LHCN-M2 (cell line): Measurements from ENCODE around the gene MRPS11. TPM values are rescaled to one million over a fixed set of nuclear protein-coding genes. Genes with fewer than 3 reads are reported as not detected.
"Not testable (repeated sequence)": the region's sequence is repeated elsewhere in the genome, so short reads cannot be mapped to it uniquely, and the experiment has no call there.

Experiments used
- DNase-seq: peaks from one replicate; pipeline ENCODE4 v3.0.0-alpha.2; 2012; ENCODE audit warnings: low read depth
- total RNA-seq: library from RNA; depleted of rRNA; stranded (reverse); fragments of >200 nt; gene quantifications from 2 replicates; pipeline ENCODE4 v1.2.3, GENCODE V29; 2014

The MRPS11 gene
- total RNA-seq, 1 experiment from 2014 or later, result 49.3 TPM

DNA sequence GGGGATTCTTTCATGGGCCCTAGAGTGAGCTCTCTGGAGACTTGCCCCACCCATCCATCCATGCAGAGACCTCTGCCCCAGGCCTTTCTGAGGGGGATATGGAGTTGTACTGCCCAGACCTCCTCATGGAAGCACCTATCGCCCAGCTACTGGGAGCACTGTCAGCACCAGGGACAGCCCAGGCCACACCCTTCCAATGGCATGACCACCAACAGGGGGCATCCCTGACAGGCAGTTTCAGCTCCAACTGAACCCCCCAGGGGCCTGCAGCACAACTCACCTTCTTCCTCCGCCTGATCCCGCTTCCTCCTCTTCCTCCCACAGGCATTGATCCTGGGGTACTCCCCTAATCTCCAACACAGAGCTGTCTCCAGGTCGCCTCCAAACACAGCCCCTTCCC lies 21.8 kb downstream of the MRPS11 start:
- DNase-seq, result no peak

- DNase-seq, result peak; percentile 8
Measured at GRCh38 chr15:88490036-88490435, 22.5 kb downstream of the MRPS11 start.

DNA sequence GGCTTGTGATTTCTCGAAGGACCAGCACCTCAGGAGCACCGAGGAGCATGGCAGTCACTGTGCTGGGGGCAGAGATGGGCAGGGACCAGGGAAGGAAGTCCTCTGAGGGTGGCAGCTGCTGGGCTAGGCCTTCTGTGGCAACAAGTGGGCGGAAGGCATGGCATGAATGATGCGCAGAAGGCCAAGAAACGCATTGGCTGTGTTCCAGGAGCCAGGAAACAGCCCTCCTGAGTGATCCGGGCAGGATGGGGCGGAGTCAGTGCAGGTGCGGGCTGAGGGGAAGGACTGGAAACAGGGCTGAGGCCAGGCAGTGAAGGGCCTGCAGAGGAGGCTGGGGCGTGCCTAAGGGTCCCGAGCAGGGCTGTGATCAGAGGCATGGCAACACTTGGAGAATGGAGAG lies 23.6 kb downstream of the MRPS11 start:
- DNase-seq, result no peak

DNA sequence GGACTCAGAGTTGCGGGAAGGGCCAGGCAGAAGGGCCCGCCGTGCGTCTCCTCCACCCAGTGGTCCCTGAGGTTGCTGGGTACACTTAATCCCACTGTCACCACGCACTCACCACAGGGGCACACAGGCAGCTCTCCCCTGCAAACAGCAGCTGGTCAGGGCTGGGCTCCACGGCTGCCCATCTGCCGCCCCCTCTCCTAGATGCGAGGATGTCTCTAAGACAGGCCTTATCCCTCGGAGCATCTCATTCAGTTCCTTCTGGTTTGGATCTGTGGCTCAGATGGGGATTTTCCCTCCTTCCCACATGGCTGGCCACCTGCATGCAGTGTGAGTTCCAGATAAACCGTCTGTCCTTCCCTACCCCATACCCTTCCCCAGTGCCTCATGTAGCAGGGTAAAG lies 26.3 kb downstream of the MRPS11 start:
- peak; percentile 46 for DNase-seq

- no peak for DNase-seq
Measured at GRCh38 chr15:88497109-88497765, 29.7 kb downstream of the MRPS11 start.

GRCh38 chr15:88498996-88499395 lies 31.5 kb downstream of the MRPS11 start:
- no peak for DNase-seq

DNA sequence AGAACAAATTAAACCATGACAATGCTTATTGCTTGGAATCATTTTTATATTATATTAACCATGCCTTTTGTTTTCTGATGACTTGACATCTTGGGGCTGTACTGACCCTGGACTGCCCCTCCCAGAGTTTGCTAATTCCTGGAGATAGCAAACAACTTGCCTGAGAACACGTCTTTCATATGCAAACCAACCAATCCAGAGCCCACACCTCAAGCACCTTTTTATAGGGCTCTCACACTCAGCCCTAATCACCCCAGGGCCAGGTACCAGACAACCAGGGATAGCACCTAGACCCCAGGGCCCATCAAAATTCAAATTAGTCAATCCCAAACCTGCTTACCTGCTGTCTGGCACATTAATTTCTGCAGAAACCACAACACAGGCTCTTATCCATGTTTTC lies 36.9 kb downstream of the MRPS11 start:
- no peak for DNase-seq

DNA sequence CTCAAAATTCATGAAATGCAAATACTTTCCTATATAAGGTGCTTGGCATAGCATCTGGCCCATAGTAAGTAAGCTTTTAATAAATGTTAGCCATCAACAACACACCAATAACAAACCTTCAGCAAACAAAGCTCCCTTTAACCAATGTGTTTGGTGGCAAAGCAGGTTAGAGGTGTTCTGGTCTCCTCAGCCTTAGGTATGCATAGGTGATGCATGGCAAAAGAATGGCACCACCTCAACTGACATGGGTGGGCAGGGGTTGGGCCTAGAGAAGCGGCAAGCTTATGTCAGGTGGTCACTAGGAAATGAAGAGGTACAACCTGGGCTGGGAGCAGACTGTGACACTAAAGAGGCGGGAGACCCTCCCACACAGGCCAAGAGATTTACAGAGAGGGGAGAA lies 38.2 kb downstream of the MRPS11 start:
- no peak for DNase-seq

DNA sequence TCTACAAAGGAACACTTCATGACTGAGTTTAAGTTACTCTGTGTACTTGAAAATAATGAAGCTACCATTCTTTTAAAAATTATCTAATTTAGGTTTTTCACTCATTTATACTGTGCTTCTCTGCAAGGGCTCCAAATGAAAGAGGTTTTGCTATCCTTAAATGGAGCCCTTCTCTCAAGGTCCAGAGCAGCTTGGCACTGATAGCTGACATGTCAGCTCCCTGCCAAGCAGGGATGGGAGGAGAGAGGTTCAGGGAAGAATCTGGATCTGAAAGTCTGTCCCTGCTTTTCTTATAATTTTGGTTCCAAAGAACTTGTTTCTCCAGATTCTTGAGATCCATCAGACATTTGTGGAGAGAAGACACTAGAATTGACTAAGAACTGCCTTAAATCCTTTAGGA lies 39.1 kb downstream of the MRPS11 start:
- no peak for DNase-seq

- DNase-seq, result no peak
Measured at GRCh38 chr15:88509321-88509720, 41.8 kb downstream of the MRPS11 start.

DNA sequence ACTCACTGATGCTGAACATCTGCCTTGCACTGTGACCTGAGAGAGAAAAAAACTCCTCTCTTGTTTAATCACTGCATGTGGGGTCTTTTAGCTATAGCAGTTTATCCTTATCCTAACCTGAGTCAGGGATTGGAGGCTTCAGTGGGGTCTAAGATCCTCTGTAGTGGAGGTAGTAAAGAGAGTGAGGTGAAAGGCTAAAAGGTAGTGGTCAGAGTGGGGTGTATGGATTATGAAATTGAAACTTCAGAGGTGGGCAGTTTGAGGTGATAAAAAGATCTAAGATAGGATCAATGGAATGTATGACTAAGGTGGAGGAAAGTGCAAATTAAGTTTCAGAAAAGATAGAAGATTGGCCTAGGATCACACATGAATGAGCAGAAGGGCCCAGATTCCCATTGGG lies 42.5 kb downstream of the MRPS11 start:
- DNase-seq, result no peak

GRCh38 chr15:88511161-88511560 lies 43.7 kb downstream of the MRPS11 start:
- no peak for DNase-seq

DNA sequence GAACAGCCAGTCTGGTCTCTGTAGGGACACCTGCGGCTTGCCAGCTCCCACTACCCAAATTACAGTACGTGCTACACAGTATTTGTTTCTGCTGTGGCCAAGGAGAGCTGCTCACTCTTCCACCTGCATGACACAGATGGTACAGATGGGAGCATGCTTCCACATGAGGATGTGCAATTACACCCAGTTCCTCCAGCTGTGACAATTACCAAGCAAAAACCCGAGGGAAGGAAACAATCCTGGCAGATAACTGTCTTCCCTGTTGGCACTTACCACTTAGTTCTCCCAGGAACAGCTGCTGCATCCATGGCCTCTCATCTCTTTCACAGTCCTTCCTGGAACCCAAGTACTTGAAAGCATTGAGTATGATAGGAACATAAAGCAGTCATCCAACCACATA lies 44.6 kb downstream of the MRPS11 start:
- DNase-seq, result no peak

- DNase-seq, result no peak
Measured at GRCh38 chr15:88512601-88513000, 45.1 kb downstream of the MRPS11 start.

DNA sequence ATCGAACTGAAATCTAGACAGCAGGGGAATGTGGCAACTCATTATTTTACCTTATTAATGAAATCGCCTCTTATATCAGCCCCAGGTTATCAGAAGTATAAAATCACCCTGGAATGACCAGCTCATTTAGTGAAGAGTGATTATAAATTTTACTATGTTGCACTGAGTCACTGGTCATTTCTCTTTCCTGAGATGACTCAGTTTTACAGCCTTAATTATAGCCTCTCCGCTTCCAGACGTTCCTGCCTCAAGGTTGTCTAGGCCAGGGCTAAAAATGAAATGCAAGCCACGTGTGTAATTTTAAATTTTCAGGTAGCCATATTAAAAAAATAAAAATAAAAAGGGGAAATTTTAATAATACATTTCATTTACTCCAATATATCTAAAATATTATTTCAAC lies 45.7 kb downstream of the MRPS11 start:
- DNase-seq, result no peak

DNA sequence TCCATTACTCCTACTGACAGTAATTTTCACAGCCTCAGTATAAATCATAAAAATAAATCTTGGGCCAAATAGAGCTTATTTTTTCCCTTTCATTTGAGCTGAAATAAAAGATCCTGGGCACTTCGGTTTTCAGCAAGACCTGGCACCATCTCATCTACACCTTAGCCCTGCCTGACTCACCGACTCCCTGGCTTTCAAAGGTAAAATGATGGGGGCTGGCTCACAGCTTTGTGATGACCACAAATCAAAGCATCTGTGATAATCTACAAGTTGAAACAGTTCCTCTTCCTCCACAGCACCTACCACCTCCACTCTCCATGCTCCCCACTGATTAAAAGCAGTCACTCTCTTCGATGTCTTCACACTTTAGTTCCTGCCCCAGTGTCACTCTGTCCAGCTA lies 51.4 kb downstream of the MRPS11 start:
- no peak for DNase-seq

DNA sequence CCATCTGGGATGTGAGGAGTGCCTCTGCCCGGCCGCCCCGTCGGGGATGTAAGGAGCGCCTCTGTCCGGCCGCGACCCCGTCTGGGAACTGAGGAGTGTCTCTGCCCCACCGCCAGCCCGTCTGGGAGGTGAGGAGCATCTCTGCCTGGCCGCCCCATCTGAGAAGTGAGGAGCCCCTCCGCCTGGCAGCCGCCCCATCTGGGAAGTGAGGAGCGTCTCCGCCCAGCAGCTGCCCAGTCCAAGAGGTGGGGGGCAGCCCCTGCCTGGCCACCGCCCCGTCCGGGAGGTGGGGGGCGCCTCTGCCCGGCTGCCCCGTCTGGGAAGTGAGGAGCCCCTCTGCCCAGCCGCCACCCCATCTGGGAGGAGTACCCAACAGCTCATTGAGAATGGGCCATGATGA lies 56.6 kb downstream of the MRPS11 start:
- DNase-seq, result not testable (repeated sequence)

- no peak for DNase-seq
Measured at GRCh38 chr15:88525418-88525817, 57.9 kb downstream of the MRPS11 start.

DNA sequence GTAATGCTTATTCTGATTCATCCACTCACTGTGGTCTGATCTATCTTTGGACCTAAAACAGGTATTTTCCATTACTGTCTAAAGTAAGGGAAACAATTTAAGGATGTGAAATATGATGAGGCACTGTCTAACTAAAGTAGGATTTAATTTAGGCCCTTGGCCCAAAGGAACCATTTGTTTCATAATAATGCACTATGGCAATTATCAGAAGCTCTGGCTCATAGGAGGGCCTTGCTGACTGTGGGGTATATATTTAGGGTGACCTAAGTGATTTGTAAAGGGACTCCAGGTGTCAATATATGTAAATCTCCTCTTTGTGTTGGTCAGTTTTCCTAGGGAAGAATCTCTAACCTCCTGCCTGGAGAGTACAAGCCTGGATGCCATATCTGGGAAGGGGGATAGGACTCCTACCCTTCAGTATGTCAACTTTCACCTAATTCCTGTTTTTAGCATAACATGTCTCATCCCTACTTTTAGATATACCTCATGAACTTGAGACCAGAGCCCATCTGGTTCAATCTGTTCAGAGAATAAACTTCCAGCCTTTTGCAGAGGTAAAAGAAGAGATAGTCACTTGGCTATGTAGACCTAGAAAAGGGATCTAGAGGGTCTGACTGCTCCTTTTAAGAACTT lies 58.9 kb downstream of the MRPS11 start:
- no peak for DNase-seq

DNA sequence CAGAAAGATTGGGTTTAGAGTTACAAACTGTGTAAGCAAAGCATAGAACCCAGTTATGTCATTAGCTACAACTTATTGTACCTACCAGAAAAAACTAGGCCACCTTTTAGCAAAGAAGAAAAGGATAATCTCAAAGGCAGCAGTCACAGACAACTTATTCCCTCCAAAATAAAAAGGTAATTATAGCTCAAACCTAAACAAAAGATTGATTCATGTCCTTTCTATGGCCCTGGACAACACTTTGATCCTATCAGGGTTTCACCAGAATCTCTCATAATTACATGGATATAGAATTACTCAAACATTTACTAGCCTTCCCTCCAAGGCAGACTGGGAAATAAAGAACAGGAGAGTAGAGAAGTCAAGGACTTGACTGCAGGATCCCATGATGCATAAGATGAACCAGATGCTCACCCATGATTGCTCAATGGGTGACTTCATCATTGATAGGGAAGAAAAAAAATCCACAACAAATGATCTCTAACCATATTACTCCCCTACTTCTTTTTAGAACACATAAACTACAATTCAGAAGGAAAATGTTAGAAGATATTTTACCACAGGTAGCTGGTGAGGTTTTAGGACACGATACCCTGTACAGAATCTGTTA lies 61.6 kb downstream of the MRPS11 start:
- DNase-seq, result peak; percentile 9
